Measurements from ENCODE around the gene ELP5.

ELP5 gene

GRCh38 chr17:7308625-7309433 lies 56.8 kb downstream of the ELP5 start:
- in situ Hi-C loops (cut with MboI; ENCODE audit: low sequenced_read_pairs, unreplicated experiment): no loop called here
- TF ChIP-seq, protein P1, sequence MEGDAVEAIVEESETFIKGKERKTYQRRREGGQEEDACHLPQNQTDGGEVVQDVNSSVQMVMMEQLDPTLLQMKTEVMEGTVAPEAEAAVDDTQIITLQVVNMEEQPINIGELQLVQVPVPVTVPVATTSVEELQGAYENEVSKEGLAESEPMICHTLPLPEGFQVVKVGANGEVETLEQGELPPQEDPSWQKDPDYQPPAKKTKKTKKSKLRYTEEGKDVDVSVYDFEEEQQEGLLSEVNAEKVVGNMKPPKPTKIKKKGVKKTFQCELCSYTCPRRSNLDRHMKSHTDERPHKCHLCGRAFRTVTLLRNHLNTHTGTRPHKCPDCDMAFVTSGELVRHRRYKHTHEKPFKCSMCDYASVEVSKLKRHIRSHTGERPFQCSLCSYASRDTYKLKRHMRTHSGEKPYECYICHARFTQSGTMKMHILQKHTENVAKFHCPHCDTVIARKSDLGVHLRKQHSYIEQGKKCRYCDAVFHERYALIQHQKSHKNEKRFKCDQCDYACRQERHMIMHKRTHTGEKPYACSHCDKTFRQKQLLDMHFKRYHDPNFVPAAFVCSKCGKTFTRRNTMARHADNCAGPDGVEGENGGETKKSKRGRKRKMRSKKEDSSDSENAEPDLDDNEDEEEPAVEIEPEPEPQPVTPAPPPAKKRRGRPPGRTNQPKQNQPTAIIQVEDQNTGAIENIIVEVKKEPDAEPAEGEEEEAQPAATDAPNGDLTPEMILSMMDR (IDR thresholded peaks at IDR 0.05; ENCODE audit: borderline replicate concordance, control extremely low read depth, extremely low read depth, insufficient read depth, missing control alignments): no peak

More at GRCh38 chr17:7308625-7309433, 56.8 kb downstream of the ELP5 start:
- peak; percentile 79 for DNase-seq (ENCODE audit: low spot score)

Measured in GM13976 (cell line).